GM23338 (cell line): ENCODE data around the gene GET3. TPM values are rescaled to one million over a fixed set of nuclear protein-coding genes. Genes with fewer than 3 reads are reported as not detected.

Experiments
- ATAC-seq: fragments of 200-7000 bp; cut with Tn5 transposase; 3 replicates; pipeline ENCODE4 v1.9.1; 2020
- DNase-seq: peaks from one replicate; pipeline ENCODE4 v3.0.0-alpha.2; 2015; ENCODE audit warnings: low spot score
- H2AFZ ChIP-seq: fragments of 200-600 bp; sonication (generic); 2 replicates; pipeline ENCODE4 v1.8.0; 2016; ENCODE audit warnings: antibody characterized with exemption, mild to moderate bottlenecking, moderate library complexity
- H3F3A ChIP-seq: fragments of 200-600 bp; sonication (generic); replicated peaks from 2 replicates; pipeline ENCODE4 v1.8.0; 2017; ENCODE audit warnings: antibody characterized with exemption, mixed run types, low read depth
- H3K27ac ChIP-seq: fragments of 200-600 bp; sonication (generic); 2 replicates; pipeline ENCODE4 v1.6.1; 2016; ENCODE audit warnings: low read depth
- H3K27me3 ChIP-seq: fragments of 200-600 bp; sonication (generic); 2 replicates; pipeline ENCODE4 v1.8.0; 2016; ENCODE audit warnings: mild to moderate bottlenecking, mixed run types, moderate library complexity; ENCODE audit not compliant: insufficient read depth
- H3K36me3 ChIP-seq: fragments of 200-600 bp; sonication (generic); 2 replicates; pipeline ENCODE4 v1.8.0; 2016; ENCODE audit warnings: mild to moderate bottlenecking; ENCODE audit not compliant: insufficient read depth
- H3K4me1 ChIP-seq: fragments of 200-600 bp; sonication (generic); 2 replicates; pipeline ENCODE4 v1.8.0; 2016; ENCODE audit warnings: mild to moderate bottlenecking, moderate library complexity; ENCODE audit not compliant: insufficient read depth
- H3K4me2 ChIP-seq: fragments of 200-600 bp; sonication (generic); 2 replicates; pipeline ENCODE4 v1.7.1; 2017; ENCODE audit warnings: mixed run types
- H3K4me3 ChIP-seq: fragments of 200-600 bp; sonication (generic); 2 replicates; pipeline ENCODE4 v1.6.1; 2016; ENCODE audit warnings: mixed run types
- H3K79me2 ChIP-seq: fragments of 200-600 bp; sonication (generic); replicated peaks from 2 replicates; pipeline ENCODE4 v1.8.0; 2017; ENCODE audit warnings: mild to moderate bottlenecking; ENCODE audit not compliant: insufficient read depth
- H3K9me2 ChIP-seq: fragments of 200-600 bp; sonication (generic); 2 replicates; pipeline ENCODE4 v1.8.0; 2017; ENCODE audit not compliant: insufficient read depth
- H4K20me1 ChIP-seq: fragments of 200-600 bp; sonication (generic); replicated peaks from 2 replicates; pipeline ENCODE4 v1.8.0; 2017; ENCODE audit warnings: mild to moderate bottlenecking; ENCODE audit not compliant: insufficient read depth
- H3K27ac Mint-ChIP-seq: 2 replicates; pipeline ENCODE4 v1.8.0; 2020; ENCODE audit warnings: inconsistent platforms, mild to moderate bottlenecking, moderate library complexity, mixed read lengths
- H3K27me3 Mint-ChIP-seq: 3 replicates; pipeline ENCODE4 v1.8.0; 2022; ENCODE audit warnings: low read depth, mild to moderate bottlenecking, moderate library complexity, mixed read lengths, inconsistent platforms; ENCODE audit not compliant: insufficient read depth, poor library complexity
- H3K36me3 Mint-ChIP-seq: 3 replicates; pipeline ENCODE4 v1.8.0; 2021; ENCODE audit warnings: low read depth, mild to moderate bottlenecking, inconsistent platforms, moderate library complexity, mixed read lengths
- H3K4me1 Mint-ChIP-seq: 3 replicates; pipeline ENCODE4 v1.8.0; 2020; ENCODE audit warnings: mild to moderate bottlenecking, inconsistent platforms, mixed read lengths
- H3K4me3 Mint-ChIP-seq: 3 replicates; pipeline ENCODE4 v1.8.0; 2021; ENCODE audit warnings: moderate library complexity, mild to moderate bottlenecking, inconsistent platforms, mixed read lengths
- H3K9me3 Mint-ChIP-seq: 3 replicates; pipeline ENCODE4 v1.8.0; 2020; ENCODE audit warnings: moderate library complexity, mild to moderate bottlenecking, inconsistent platforms, mixed read lengths
- CREB1 ChIP-seq: fragments of 250-450 bp; sonication (Bioruptor Pico); IDR thresholded peaks from 2 replicates; pipeline ENCODE4 v1.5.0; 2020; ENCODE audit warnings: low read depth, mild to moderate bottlenecking, moderate library complexity
- EZH2phosphoT487 ChIP-seq: fragments of 200-600 bp; sonication (generic); IDR thresholded peaks from one replicate; pipeline ENCODE4 v1.8.1; 2018; ENCODE audit warnings: antibody characterized with exemption; ENCODE audit not compliant: unreplicated experiment
- POLR2AphosphoS5 ChIP-seq: IDR thresholded peaks from 2 replicates; pipeline ENCODE4 v1.6.1; 2016; ENCODE audit warnings: antibody characterized with exemption, low read depth
- ZNF331 ChIP-seq: fragments of 250-450 bp; sonication (Bioruptor Pico); IDR thresholded peaks from 2 replicates; pipeline ENCODE4 v1.5.0; 2020; ENCODE audit warnings: low read depth, mild to moderate bottlenecking, moderate library complexity
- polyA plus RNA-seq: library from polyadenylated mRNA; unstranded; fragments of >200 nt; fragmentation: Nextera tagmentation; extraction: Ambion mirVana; gene quantifications from 2 replicates; pipeline ENCODE4 v1.2.1, GENCODE V29; 2016
- total RNA-seq: library from RNA; depleted of rRNA; stranded (reverse); fragments of >200 nt; shearing (Covaris generic); gene quantifications from 2 replicates; pipeline ENCODE4 v1.2.3, GENCODE V29; 2014
- TF ChIP-seq, protein P1 (sequence below): fragments of 250-450 bp; sonication (Bioruptor Pico); IDR thresholded peaks from 2 replicates; pipeline ENCODE4 v1.5.0; 2020; ENCODE audit warnings: mild to moderate bottlenecking, moderate library complexity

GET3 gene
- total and polyA plus RNA-seq, 2 experiments from 2014 or later, result 90.4 to 109 TPM

DNA sequence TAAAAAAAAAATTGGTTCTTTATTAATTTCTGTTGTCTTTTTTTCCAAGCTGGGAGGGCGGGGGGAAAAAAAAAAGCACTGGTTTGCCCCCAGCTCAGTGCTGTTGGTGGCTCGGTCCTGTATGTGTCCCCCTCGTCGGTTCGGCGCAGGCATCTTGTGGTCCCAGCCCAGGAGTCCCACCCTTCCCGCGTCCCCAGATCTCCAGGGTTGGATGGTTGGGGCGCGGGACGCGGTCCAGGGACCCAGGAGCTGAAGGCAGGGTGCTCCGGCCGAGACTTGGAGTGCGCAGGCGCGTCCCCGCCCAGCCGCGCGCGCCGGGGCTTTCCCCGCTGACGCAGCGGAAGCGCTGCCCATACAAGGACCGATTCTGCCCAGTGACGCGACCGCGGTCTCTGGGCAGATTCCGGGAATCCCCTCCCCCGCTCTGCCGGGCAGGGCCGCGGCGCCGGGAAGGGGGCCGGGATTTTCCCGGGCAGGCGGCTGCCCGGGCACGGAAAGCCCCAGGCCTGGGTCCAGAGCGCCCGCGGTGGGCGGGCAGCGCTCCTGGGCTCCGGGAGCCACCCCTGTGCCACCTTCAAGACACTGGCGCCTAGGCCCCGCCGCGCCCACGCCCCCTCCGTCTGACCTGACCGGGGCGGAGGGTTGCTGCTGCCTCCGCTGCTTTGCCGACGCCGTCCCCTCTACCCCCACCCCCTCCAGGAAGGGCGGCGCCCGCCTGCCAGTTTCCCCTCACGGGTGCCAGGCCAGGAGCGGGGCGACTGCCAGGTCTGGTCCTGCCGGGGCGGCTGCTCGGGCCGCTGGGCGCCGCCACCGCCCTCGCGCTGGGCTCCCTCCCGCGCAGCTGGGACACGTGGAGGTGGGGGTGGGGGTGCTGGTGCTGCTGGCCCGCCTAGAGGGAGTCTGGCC lies 56.2 kb downstream of the GET3 start:
- H3K27ac Mint-ChIP-seq, result peak overlapping the region; percentile 87; the same call in 1 of the 2 replicates
- H3K4me1 Mint-ChIP-seq, result peaks cover 32% of the 10 kb centered on the region
- ATAC-seq, result peak; percentile 15
- no peaks in the 10 kb centered on the region for H3K9me2 ChIP-seq
- peaks cover 3% of the 10 kb centered on the region; the same call in 2 of the 3 replicates for H3K9me3 Mint-ChIP-seq
- peaks cover 27% of the 10 kb centered on the region for H3K27me3 ChIP-seq
- peak overlapping the region; percentile 83 for H3K4me3 ChIP-seq
- H3K4me3 Mint-ChIP-seq, result peak overlapping the region; percentile 85
- peaks cover 24% of the 10 kb centered on the region for H3K36me3 Mint-ChIP-seq
- peak overlapping the region; percentile 43; the same call in 1 of the 2 replicates for H2AFZ ChIP-seq
- H3K27me3 Mint-ChIP-seq, result peaks cover 44% of the 10 kb centered on the region
- H3K79me2 ChIP-seq, result no peaks in the 10 kb centered on the region
- peaks cover 33% of the 10 kb centered on the region for H3K4me1 ChIP-seq
- H3K4me2 ChIP-seq, result peak overlapping the region; percentile 96
- peak overlapping the region; percentile 90 for H3K27ac ChIP-seq
- TF ChIP-seq ZNF331, result no peak
- peak; percentile 91 for TF ChIP-seq CREB1 (CRISPR knock-in tag)
- peak; percentile 52 for TF ChIP-seq POLR2AphosphoS5
- no peak for TF ChIP-seq EZH2phosphoT487
- TF ChIP-seq, protein P1, sequence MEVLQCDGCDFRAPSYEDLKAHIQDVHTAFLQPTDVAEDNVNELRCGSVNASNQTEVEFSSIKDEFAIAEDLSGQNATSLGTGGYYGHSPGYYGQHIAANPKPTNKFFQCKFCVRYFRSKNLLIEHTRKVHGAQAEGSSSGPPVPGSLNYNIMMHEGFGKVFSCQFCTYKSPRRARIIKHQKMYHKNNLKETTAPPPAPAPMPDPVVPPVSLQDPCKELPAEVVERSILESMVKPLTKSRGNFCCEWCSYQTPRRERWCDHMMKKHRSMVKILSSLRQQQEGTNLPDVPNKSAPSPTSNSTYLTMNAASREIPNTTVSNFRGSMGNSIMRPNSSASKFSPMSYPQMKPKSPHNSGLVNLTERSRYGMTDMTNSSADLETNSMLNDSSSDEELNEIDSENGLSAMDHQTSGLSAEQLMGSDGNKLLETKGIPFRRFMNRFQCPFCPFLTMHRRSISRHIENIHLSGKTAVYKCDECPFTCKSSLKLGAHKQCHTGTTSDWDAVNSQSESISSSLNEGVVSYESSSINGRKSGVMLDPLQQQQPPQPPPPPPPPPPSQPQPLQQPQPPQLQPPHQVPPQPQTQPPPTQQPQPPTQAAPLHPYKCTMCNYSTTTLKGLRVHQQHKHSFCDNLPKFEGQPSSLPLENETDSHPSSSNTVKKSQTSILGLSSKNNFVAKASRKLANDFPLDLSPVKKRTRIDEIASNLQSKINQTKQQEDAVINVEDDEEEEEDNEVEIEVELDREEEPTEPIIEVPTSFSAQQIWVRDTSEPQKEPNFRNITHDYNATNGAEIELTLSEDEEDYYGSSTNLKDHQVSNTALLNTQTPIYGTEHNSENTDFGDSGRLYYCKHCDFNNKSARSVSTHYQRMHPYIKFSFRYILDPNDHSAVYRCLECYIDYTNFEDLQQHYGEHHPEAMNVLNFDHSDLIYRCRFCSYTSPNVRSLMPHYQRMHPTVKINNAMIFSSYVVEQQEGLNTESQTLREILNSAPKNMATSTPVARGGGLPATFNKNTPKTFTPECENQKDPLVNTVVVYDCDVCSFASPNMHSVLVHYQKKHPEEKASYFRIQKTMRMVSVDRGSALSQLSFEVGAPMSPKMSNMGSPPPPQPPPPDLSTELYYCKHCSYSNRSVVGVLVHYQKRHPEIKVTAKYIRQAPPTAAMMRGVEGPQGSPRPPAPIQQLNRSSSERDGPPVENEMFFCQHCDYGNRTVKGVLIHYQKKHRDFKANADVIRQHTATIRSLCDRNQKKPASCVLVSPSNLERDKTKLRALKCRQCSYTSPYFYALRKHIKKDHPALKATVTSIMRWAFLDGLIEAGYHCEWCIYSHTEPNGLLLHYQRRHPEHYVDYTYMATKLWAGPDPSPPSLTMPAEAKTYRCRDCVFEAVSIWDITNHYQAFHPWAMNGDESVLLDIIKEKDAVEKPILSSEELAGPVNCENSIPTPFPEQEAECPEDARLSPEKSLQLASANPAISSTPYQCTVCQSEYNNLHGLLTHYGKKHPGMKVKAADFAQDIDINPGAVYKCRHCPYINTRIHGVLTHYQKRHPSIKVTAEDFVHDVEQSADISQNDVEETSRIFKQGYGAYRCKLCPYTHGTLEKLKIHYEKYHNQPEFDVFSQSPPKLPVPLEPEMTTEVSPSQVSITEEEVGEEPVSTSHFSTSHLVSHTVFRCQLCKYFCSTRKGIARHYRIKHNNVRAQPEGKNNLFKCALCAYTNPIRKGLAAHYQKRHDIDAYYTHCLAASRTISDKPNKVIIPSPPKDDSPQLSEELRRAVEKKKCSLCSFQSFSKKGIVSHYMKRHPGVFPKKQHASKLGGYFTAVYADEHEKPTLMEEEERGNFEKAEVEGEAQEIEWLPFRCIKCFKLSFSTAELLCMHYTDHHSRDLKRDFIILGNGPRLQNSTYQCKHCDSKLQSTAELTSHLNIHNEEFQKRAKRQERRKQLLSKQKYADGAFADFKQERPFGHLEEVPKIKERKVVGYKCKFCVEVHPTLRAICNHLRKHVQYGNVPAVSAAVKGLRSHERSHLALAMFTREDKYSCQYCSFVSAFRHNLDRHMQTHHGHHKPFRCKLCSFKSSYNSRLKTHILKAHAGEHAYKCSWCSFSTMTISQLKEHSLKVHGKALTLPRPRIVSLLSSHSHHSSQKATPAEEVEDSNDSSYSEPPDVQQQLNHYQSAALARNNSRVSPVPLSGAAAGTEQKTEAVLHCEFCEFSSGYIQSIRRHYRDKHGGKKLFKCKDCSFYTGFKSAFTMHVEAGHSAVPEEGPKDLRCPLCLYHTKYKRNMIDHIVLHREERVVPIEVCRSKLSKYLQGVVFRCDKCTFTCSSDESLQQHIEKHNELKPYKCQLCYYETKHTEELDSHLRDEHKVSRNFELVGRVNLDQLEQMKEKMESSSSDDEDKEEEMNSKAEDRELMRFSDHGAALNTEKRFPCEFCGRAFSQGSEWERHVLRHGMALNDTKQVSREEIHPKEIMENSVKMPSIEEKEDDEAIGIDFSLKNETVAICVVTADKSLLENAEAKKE, result no peak
- DNase-seq, result peak; percentile 94
- no peaks in the 10 kb centered on the region for H3K36me3 ChIP-seq
- H3F3A ChIP-seq, result peaks cover 32% of the 10 kb centered on the region
- H4K20me1 ChIP-seq, result no peaks in the 10 kb centered on the region
